ENCODE results near the gene DYNLRB1.
"Not testable (repeated sequence)": the region's sequence is repeated elsewhere in the genome, so short reads cannot be mapped to it uniquely, and the experiment has no call there.

DYNLRB1 gene

DNA sequence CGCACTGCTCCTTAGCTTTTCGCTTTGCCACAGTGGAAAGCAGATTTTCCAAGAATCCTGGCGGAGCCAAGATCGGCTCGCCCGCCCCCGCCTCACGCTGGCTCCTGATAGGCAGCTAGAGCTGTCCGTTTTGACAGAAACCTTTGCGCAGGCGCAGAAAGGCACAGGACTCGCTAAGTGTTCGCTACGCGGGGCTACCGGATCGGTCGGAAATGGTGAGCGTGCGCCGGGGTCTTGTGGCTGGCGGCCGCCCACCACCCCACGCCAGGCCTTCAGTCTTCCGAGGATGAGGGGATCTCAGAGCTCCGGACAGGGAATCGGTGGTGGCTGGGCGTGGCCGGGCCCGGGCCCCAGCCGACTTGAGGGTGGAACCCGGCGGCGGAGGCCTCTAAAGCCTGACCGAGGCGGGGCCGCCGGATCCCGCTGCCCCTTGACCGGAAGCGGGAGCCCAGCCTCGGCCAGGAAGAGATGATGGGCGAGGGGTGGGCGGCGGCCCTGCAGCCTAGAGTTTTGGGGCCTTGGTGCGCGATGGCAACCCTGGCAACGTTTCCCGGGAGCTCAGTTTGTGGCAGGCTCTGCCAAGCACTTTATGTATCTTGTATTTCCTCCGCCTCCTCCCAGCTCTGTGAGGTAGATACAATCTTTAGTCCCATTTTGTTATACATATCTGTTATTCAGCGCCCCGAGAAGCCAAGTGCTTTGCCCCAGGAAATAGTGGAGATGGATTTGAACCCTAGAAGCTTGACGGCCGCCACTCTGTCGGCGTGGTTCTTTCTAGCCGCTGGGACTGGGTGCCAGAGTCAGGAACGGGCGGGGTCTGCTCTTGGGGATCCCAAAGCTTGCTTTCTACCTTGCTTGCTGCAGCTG is at the start of gene DYNLRB1:
DYNLRB1 (plus strand) TSS at position 176 of the 867 bp plus-strand sequence; CDS start at position 213, 37 bp downstream.
- peak; percentile 94 for DNase-seq

GRCh38 chr20:34468951-34469350 is 47.3 kb upstream of the DYNLRB1 start:
- DNase-seq, result no peak

- no peak for DNase-seq
These were observed 43.8 kb upstream of the DYNLRB1 start for GRCh38 chr20:34472246-34472925.

GRCh38 chr20:34473262-34473883 is 42.8 kb upstream of the DYNLRB1 start:
- peak; percentile 28 for DNase-seq

GRCh38 chr20:34475979-34476736 is 40.1 kb upstream of the DYNLRB1 start:
- DNase-seq, result peak; percentile 30

DNA sequence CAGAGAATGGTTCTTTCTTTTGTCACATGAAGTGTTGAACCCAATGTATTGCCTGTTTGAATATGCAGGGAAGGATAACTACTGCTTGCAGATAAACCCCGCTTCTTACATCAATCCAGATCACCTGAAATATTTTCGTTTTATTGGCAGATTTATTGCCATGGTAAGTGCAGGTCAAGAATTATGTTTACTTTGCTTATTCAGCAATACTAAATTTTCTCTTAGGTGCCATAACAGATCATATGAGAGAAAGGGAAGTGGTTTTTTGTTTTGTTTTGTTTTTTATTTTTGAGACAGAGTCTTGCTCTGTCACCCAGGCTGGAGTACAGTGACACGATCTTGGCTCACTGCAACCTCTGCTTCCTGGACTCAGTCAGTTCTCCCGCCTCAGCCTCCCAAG is 36.6 kb upstream of the DYNLRB1 start:
- no peak for DNase-seq

DNA sequence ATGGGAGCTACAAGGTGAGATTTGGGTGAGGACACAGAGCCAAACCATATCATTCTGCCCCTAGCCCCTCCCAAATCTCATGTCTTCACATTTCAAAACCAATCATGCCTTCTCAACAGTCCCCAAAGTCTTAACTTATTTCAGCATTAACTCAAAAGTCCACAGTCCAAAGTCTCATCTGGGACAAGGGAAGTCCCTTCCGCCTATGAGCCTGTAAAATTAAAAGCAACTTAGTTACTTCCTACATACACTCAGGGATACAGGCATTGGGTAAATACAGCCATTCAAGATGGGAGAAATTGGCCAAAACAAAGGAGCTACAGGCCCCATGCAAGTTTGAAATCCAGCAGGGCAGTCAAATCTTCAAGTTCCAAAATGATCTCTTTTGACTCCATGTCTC is 34.1 kb upstream of the DYNLRB1 start:
- not testable (repeated sequence) for DNase-seq

DNA sequence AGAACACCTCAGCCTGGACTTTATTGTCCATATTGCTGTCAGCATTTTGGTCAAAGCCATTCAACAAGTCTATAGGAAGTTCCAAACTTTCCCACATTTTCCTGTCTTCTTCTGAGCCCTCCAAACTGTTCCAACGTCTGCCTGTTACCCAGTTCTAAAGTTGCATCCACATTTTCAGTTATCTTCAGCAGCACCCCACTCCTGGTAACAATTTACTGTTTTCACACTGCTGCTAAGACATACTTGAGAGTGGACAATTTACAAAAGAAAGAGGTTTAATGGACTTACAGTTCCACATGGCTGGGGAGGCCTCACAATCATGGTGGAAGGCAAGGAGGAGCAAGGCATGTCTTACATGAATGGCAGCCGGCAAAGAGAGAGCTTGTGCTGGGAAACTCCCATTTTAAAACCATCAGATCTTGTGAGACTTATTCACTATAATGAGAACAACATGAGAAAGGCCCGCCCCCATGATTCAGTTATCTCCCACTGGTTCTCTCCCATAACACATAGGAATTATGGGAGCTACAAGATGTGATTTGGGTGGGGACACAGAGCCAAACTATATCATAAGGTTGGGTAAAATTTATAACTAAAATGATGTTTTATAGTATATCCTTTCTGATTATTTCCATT is 32.5 kb upstream of the DYNLRB1 start:
- DNase-seq, result not testable (repeated sequence)

- DNase-seq, result no peak
These were observed 31.1 kb upstream of the DYNLRB1 start for GRCh38 chr20:34485068-34485634.

DNA sequence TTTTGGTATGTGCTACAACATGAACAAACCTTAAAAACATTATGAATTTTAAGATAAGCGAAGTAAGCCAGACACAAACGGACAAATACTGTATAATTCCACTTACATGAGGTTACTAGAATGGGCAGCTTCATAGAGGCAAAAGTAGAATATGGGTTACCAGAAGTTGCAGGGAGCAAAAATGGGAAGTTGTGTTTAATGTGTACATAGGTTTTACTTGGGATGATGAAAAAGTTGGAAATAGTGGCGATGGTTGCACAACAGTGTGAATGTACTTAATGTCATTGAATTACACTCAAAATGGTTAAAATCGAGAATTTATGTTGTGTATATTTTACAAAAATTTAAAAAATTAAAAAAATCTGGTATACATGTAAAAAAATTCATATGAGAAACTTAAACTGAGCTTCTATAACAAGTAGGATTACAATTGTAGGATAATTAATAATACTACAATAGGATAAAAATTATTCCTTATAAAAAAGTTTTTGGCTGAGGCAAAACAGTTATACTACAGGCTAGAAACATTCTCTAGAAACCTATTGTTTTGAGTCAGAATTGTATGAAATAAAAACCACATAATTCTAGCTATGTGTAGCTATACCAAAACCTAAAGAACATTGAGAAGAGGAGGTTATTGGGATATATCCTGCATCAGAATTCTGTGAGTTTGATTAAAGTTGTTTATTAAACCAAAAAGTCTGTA is 24.8 kb upstream of the DYNLRB1 start:
- DNase-seq, result no peak

DNA sequence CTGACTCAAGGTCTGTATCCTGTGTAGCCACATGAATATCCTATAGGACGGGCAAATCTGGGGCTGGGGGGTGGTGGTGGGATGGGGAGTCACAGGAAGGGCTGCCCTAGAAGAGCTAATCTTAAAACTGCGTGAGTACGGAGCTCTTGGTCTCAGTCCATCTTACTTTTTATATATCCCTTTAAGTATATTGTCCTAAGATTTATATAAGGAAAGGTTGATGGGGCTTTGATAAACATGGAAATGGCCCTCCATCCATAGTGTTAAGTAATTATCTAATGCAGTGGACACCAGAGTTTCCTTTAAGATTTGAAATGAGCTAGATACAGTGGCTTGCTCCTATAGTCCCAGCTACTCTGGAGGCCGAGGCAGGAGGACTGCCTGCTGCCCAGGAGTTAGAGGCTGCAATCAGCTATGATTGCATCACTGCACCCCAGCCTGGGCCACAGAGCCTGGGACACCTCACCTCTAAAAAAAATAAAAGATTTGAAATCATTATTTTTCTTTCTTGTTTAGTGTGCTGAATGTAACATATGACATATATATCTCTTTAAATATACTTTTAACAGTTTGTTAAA is 24.2 kb upstream of the DYNLRB1 start:
- DNase-seq, result no peak

DNA sequence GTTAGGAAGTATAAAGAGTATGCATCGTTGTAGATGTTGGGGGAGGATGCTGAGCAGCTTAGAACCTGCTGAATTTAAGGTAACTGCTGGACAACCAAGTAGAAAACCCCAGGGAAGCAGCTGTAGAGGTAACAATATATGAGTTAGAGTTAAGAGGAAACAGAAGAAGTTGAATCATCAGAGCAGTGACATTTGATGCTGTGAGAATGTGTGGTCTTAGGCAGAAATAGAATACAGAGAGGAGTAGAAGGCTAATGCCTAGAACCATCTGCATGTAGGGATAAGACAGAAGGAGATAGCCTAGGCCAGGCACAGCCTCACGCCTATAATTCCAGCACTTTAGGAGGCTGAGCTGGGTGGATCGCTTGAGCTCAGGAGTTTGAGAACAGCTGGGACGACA is 22.6 kb upstream of the DYNLRB1 start:
- no peak for DNase-seq

DNA sequence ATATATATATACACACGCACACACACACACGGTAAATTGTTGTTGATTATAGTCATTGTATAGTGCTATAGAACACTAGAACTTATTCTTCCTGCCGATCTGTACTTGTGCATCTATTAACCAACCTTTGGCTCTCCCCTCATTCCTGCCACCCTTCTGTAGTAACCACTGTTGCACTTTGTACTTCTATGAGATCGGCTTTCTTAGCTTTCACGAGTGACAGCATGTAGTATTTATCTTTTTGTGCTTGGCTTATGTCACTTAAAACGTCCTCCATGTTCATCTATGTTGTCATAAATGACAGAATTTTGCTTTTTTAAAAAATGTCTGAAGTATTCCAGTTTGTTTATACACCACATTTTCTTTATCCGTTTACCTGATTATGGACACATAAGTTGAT is 20.9 kb upstream of the DYNLRB1 start:
- no peak for DNase-seq

DNA sequence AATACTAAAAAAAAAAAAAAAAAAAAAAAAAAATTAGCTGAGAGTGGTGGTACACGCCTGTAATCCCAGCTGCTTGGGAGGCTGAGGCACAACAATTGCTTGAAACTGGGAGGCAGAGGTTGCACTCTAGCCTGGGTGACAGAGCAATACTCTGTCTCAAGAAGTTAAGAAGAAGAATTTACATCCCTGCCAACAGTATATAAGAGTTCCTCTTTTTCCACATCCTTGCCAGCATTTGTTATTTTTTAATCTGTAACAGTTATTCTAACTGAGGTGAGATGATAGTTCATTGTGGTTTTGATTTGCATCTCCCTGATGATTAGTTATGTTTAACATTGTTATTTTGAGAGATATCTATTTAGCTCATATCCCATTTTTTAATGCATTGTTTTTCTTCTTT is 20.3 kb upstream of the DYNLRB1 start:
- no peak for DNase-seq

GRCh38 chr20:34497596-34497995 is 18.6 kb upstream of the DYNLRB1 start:
- DNase-seq, result not testable (repeated sequence)

GRCh38 chr20:34500823-34501222 is 15.4 kb upstream of the DYNLRB1 start:
- no peak for DNase-seq

DNA sequence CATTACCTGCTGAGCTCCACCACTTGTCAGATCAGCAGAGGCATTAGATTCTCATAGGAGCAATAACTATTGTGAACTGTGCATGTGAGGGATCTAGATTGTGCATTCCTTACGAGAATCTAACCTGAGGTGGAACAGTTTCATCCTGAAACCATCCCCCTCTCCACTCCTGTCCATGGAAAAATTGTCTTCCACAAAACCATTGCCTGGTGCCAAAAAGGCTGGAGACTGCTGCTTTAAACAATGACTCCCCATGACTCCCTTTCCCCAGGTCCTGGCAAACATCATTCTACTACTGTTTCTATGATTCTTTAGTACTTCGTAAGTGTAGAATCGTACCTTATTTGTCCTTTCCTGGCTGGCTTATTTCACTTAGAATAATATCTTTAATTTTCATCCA is 9.7 kb upstream of the DYNLRB1 start:
- DNase-seq, result no peak

- no peak for DNase-seq
These were observed 8.4 kb upstream of the DYNLRB1 start for GRCh38 chr20:34507702-34508413.

DNA sequence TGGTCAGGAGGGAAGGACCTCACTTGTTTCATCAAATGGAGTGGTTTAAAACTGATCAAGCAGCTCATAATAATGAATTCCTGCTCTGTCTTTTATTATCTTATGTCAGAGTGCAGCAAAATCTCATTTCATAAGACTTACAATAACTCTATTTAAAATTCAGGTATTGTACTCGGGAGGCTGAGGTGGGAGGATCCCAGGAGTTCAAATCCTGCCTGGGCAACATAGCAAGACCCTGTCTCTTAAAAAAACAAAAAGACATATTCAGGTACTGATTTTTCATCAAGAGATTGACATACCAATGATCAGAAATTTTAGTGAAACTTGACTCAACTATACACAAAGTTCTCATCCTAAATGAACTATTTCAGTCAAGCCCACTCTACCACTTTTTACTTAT is 5.6 kb upstream of the DYNLRB1 start:
- DNase-seq, result no peak

DNA sequence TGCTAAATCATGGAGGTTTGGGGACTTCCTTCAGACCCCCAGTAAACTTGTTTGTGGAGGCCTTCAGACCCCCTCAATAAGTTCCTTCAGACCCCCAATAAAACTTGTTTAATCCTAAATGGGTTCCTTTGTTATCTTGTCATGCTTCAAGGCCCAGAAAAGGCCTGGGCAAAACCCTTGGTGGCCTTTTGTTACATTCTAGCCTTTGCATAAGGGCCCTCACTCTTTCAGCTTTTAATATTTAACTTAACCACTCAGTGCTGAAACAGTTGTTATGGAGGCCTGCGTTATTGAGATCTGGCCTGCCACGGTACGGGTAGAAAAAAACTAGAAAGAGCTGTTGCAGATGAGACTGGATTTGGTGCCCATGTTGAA is 4.3 kb upstream of the DYNLRB1 start:
- no peak for DNase-seq

Data from CD4-positive, alpha-beta T cell treated with Interleukin-21 for 1 hour (primary cell).